Measurements from ENCODE around the gene BIN2. TPM values are rescaled to one million over a fixed set of nuclear protein-coding genes. Genes with fewer than 3 reads are reported as not detected.
"Not testable (repeated sequence)": the region's sequence is repeated elsewhere in the genome, so short reads cannot be mapped to it uniquely, and the experiment has no call there.

Gene BIN2
- total RNA-seq, 1 donor from 2014 or later: 5.6 TPM

- DNase-seq: no peak
Measured at GRCh38 chr12:51345681-51346080, 21.7 kb upstream of the BIN2 start.

- no peak for DNase-seq
Measured at GRCh38 chr12:51343201-51343600, 19.2 kb upstream of the BIN2 start.

GRCh38 chr12:51342416-51342815, 18.4 kb upstream of the BIN2 start:
- DNase-seq: no peak

- peak; percentile 70 for DNase-seq
Measured at GRCh38 chr12:51341251-51342007, 17.5 kb upstream of the BIN2 start.

GRCh38 chr12:51339750-51340149, 15.8 kb upstream of the BIN2 start:
- DNase-seq: no peak

GRCh38 chr12:51337336-51337735, 13.4 kb upstream of the BIN2 start:
- DNase-seq: not testable (repeated sequence)

GRCh38 chr12:51335931-51336330, 12.0 kb upstream of the BIN2 start:
- DNase-seq: no peak

GRCh38 chr12:51334764-51335163, 10.8 kb upstream of the BIN2 start:
- no peak for DNase-seq

- no peak for DNase-seq
Measured at GRCh38 chr12:51333536-51333935, 9.6 kb upstream of the BIN2 start.

- DNase-seq: no peak
Measured at GRCh38 chr12:51330186-51330585, 6.2 kb upstream of the BIN2 start.

GRCh38 chr12:51329742-51330141, 5.8 kb upstream of the BIN2 start:
- DNase-seq: no peak

- DNase-seq: no peak
Measured at GRCh38 chr12:51328587-51328986, 4.6 kb upstream of the BIN2 start.

GRCh38 chr12:51326698-51327439, 2.9 kb upstream of the BIN2 start:
- peak; percentile 18 for DNase-seq

- no peak for DNase-seq
Measured at GRCh38 chr12:51324953-51325352, 979 bp upstream of the BIN2 start.

- no peak for DNase-seq
Measured at GRCh38 chr12:51323317-51323960, 535 bp downstream of the BIN2 start.

- no peak for DNase-seq
Measured at GRCh38 chr12:51322452-51322851, 1.5 kb downstream of the BIN2 start.

- DNase-seq: no peak
Measured at GRCh38 chr12:51321882-51322281, 2.1 kb downstream of the BIN2 start.

- DNase-seq: peak; percentile 90
Measured at GRCh38 chr12:51320695-51321320, 3.2 kb downstream of the BIN2 start.

GRCh38 chr12:51320311-51320694, 3.7 kb downstream of the BIN2 start:
- DNase-seq: no peak

GRCh38 chr12:51318846-51319599, 5.0 kb downstream of the BIN2 start:
- DNase-seq: no peak

GRCh38 chr12:51318057-51318806, 5.7 kb downstream of the BIN2 start:
- not testable (repeated sequence) for DNase-seq
